ENCODE data around the gene MAMLD1. TPM values are rescaled to one million over a fixed set of nuclear protein-coding genes. Genes with fewer than 3 reads are reported as not detected.
A peak's percentile ranks its signal among the peaks of the same experiment; 100 is the strongest.

The MAMLD1 gene
- total RNA-seq, 1 experiment from 2014 or later = 0.43 TPM

- Histone ChIP-seq H3K9me3 (no peaks in the 10 kb centered on the region), H3K27me3 (no peaks in the 10 kb centered on the region), H3K36me3 (no peaks in the 10 kb centered on the region), H3K4me3 (peak overlapping the region; percentile 15)
- peak; percentile 80 for DNase-seq
Measured at GRCh38 chrX:150547375-150548115, 184.4 kb downstream of the MAMLD1 start.

DNA sequence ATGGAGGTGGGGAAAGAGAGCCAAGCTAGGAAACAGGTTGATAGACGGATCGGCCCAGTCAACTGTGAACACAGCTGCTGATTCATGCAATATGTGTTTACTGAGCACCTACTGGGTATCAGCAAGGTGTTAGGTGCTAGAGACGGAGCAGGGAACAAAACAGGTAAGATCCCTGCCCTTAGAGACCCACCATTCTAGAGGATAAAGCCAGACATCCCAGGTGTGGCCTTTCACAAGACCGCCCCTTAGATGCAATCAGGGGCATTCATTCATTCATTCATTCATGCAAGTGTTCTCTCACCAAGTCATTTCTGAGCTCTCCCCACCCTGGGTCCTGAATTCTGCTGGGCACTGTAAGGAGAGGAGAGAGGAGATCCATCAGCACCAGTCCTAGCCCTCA is 185.1 kb downstream of the MAMLD1 start:
- Histone ChIP-seq H3K36me3 (no peaks in the 10 kb centered on the region), H3K9me3 (no peaks in the 10 kb centered on the region), H3K27me3 (no peaks in the 10 kb centered on the region), H3K4me3 (peak overlapping the region; percentile 15; the same call in 1 of the 2 replicates)
- no peak for DNase-seq

DNA sequence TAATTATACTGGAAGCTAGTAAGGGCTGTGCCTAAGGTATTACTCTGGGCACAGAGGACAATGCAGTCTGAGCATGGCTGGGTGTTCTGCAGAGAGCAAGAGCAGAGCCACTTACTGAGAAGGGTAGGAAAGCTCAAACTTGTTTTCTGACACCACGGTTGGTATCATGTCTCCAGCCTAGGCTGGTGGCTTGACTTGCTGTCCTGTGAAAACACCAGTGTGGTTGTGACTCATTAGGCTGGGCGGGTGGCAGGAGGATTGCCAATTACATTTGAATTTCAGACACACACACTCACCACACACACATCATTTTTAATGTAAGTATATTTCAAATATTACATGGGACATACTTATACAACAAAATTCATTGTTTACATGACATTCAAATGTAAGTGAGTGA is 185.6 kb downstream of the MAMLD1 start:
- H3K9me3 ChIP-seq = no peaks in the 10 kb centered on the region
- no peak overlapping the region for H3K4me3 ChIP-seq
- no peaks in the 10 kb centered on the region for H3K36me3 ChIP-seq
- peak; percentile 60 for DNase-seq
- no peaks in the 10 kb centered on the region for H3K27me3 ChIP-seq

GRCh38 chrX:150551963-150552362 is 188.8 kb downstream of the MAMLD1 start:
- DNase-seq = no peak
- Histone ChIP-seq H3K27me3 (no peaks in the 10 kb centered on the region), H3K36me3 (no peaks in the 10 kb centered on the region), H3K9me3 (no peaks in the 10 kb centered on the region), H3K4me3 (no peak overlapping the region)

- no peaks in the 10 kb centered on the region for H3K27me3 ChIP-seq
- no peak for DNase-seq
- H3K36me3 ChIP-seq = no peaks in the 10 kb centered on the region
- H3K9me3 ChIP-seq = no peaks in the 10 kb centered on the region
- no peak overlapping the region for H3K4me3 ChIP-seq
Measured at GRCh38 chrX:150558424-150558823, 195.3 kb downstream of the MAMLD1 start.

Other genes starting within 250 kb of the MAMLD1 start
- gene MTM1, start 205.3 kb downstream of the MAMLD1 start, total RNA-seq (2014; rRNA removed; shearing (Covaris generic); ENCODE audit: low replicate concordance) = 8.7 and 9.1 TPM in 2 replicates